ENCODE measurements around the gene GARIN5A. TPM values are rescaled to one million over a fixed set of nuclear protein-coding genes. Genes with fewer than 3 reads are reported as not detected.

Gene GARIN5A
- total and polyA plus RNA-seq, 2 of the 8 experiments (the other 6 are each of a cell fraction or from before 2014, with no cell fraction given): 9.1 to 18.5 TPM

DNA sequence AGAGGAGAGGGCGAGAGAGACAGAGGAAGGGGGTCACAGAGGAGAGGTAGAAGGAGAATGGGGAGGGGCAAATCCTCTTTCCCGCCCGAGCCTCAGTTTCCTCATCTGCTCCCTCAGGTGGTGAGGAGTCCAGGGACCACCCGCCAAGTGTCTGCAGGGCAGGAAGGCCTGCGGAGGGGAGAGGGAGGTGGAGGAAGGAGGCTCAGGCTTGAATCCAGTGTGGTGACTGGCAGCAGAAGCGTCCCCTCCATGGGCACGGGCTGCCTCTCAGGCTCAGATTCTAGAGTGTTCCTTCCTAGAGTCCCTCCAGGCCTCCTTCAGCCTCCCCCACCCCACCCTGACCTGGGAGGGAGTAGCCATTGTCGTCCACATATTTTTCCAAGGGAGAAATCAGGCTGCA lies 16.5 kb upstream of the GARIN5A start:
- ChIA-PET POLR2A (ENCODE audit: partially characterized antibody) (no interaction called here), CTCF (ENCODE audit: partially characterized antibody) (no interaction called here)
- Histone ChIP-seq H4K8ac (ENCODE audit: extremely low read depth, insufficient read depth, low read length) (no peak overlapping the region), H2BK12ac (ENCODE audit: low read depth, low read length) (no peak overlapping the region), H2BK5ac (ENCODE audit: low read depth, low read length) (no peak overlapping the region), H3K14ac (ENCODE audit: insufficient read length) (no peak overlapping the region), H3K27me3 (replicated peaks in 1 of 4; ENCODE audit: control insufficient read depth in 3 of 4, extremely low read depth in 1 of 4, insufficient read depth in 3 of 4, low read length in 3 of 4) (peaks cover 10 to 70% (median 60%) of the 10 kb centered on the region in 4 experiments), H3K23me2 (ENCODE audit: low read depth, low read length) (peaks cover 4% of the 10 kb centered on the region; the same call in 1 of the 2 replicates), H3K27ac (ENCODE audit: low read depth, low read length) (no peak overlapping the region), H2AFZ (ENCODE audit: low read length) (no peak overlapping the region), H3K9ac (replicated peaks in 1 of 4; ENCODE audit: extremely low read depth in 1 of 4, low read depth in 3 of 4, low read length in 3 of 4) (no peak overlapping the region), H3K18ac (ENCODE audit: extremely low read depth, low read length) (no peak overlapping the region), H3K79me1 (ENCODE audit: low read depth, low read length) (no peaks in the 10 kb centered on the region), H3K36me3 (ENCODE audit: control insufficient read depth in 2 of 4, insufficient read depth in 4 of 4, low read length in 3 of 4) (no peaks in the 10 kb centered on the region), H4K91ac (replicated peaks; ENCODE audit: insufficient read length, low read length) (no peak overlapping the region), H3K4ac (replicated peaks; ENCODE audit: insufficient read length, low read depth, low read length) (no peak overlapping the region), H2BK15ac (ENCODE audit: low read length) (no peak overlapping the region), H2BK20ac (ENCODE audit: low read length) (no peak overlapping the region), H3K4me1 (replicated peaks in 1 of 4; ENCODE audit: control insufficient read depth in 3 of 4, insufficient read depth in 4 of 4, low read length in 3 of 4) (peaks cover 0 to 17% (median 9%) of the 10 kb centered on the region in 4 experiments; a peak in 5 of 7 replicates), H3K23ac (ENCODE audit: insufficient read length) (no peak overlapping the region), H3K79me2 (ENCODE audit: control insufficient read depth in 1 of 2, insufficient read depth in 2 of 2, low read length in 2 of 2) (no peaks in the 10 kb centered on the region), H3K4me2 (ENCODE audit: insufficient read depth in 1 of 2, low read depth in 2 of 2, low read length in 2 of 2) (no peak overlapping the region; a peak in 1 of 4 replicates), H2BK120ac (replicated peaks; ENCODE audit: low read depth, low read length) (no peak overlapping the region), H3K9me3 (ENCODE audit: insufficient read depth in 2 of 2, low read depth in 1 of 2, low read length in 1 of 2) (no peaks in the 10 kb centered on the region), H3K56ac (replicated peaks; ENCODE audit: insufficient read length, low read depth, low read length) (no peak overlapping the region), H4K5ac (ENCODE audit: insufficient read length, low read depth, low read length) (no peak overlapping the region), H2AK5ac (ENCODE audit: low read depth, low read length) (no peak overlapping the region), H3K4me3 (ENCODE audit: extremely low read depth in 1 of 4, insufficient read depth in 2 of 4, low read depth in 3 of 4, low read length in 4 of 4) (no peak overlapping the region), H4K20me1 (replicated peaks in 1 of 2; ENCODE audit: control insufficient read depth in 1 of 2, insufficient read depth in 2 of 2, low read length in 2 of 2) (no peaks in the 10 kb centered on the region)
- FAIRE-seq (no peak), DNase-seq (ENCODE audit: low read depth in 1 of 2, low spot score in 2 of 2) (no peak)
- no peak for TF ChIP-seq SIX5 (IDR thresholded peaks at IDR 0.05; ENCODE audit: low read depth, low read length)
- no peak for TF ChIP-seq CHD1 (IDR thresholded peaks at IDR 0.05; ENCODE audit: low read depth, low read length)
- TF ChIP-seq CBX5 (IDR thresholded peaks at IDR 0.05; ENCODE audit: low read depth, low read length): no peak
- no peak for TF ChIP-seq ASH2L (IDR thresholded peaks at IDR 0.05; ENCODE audit: low read length)
- TF ChIP-seq CHD2 (IDR thresholded peaks at IDR 0.05; ENCODE audit: low read length): no peak
- 74% methylated on average over 8 of the region's 8 CpGs; no CpG with 5 or more reads in 1 of the 2 experiments for WGBS, 2 experiments (ENCODE audit: extremely low coverage in 1 of 2, insufficient coverage in 1 of 2, insufficient read length in 1 of 2, insufficient replicate concordance in 2 of 2, low coverage in 1 of 2, low lambda C conversion rate in 2 of 2, missing lambda C conversion rate in 1 of 2)
